LNCaP clone FGC (cell line): ENCODE results near the gene ZNF423.

Source experiments
- DNase-seq: peaks from one replicate; pipeline ENCODE4 v3.0.0-alpha.2; 2011; ENCODE audit warnings: low read depth
- H3K4me3 ChIP-seq: 2 replicates; pipeline ENCODE4 v1.5.1; 2011; ENCODE audit warnings: mild to moderate bottlenecking, low read depth, low read length, control low read depth
- TF ChIP-seq, protein P1 (sequence below): IDR thresholded peaks from 2 replicates; pipeline ENCODE4 v1.5.1; 2012; ENCODE audit warnings: mild to moderate bottlenecking; ENCODE audit not compliant: control insufficient read depth, insufficient read depth; ENCODE audit errors: extremely low read depth

The ZNF423 gene

DNA sequence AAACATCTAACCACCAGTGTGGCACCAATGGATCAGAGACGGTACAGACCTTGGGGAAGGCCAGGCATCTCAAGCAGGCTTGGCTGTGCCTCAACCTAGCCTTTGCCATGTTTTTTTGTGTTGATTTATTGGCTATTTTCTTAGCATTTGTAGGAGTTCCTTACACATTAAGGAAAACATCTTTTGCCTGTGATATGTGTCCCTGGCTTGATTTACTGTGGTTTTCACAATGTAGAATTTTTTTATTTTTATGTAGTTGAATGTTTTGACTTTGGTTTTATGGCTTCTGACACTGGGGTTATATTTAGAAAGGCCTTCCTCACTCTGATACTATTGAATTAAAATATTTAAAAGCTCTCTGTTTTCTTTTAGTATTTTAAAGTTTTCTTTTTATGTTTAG, 132.6 kb downstream of the ZNF423 start:
- DNase-seq: no peak
- H3K4me3 ChIP-seq: no peak overlapping the region
- TF ChIP-seq, protein P1, sequence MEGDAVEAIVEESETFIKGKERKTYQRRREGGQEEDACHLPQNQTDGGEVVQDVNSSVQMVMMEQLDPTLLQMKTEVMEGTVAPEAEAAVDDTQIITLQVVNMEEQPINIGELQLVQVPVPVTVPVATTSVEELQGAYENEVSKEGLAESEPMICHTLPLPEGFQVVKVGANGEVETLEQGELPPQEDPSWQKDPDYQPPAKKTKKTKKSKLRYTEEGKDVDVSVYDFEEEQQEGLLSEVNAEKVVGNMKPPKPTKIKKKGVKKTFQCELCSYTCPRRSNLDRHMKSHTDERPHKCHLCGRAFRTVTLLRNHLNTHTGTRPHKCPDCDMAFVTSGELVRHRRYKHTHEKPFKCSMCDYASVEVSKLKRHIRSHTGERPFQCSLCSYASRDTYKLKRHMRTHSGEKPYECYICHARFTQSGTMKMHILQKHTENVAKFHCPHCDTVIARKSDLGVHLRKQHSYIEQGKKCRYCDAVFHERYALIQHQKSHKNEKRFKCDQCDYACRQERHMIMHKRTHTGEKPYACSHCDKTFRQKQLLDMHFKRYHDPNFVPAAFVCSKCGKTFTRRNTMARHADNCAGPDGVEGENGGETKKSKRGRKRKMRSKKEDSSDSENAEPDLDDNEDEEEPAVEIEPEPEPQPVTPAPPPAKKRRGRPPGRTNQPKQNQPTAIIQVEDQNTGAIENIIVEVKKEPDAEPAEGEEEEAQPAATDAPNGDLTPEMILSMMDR: no peak

DNA sequence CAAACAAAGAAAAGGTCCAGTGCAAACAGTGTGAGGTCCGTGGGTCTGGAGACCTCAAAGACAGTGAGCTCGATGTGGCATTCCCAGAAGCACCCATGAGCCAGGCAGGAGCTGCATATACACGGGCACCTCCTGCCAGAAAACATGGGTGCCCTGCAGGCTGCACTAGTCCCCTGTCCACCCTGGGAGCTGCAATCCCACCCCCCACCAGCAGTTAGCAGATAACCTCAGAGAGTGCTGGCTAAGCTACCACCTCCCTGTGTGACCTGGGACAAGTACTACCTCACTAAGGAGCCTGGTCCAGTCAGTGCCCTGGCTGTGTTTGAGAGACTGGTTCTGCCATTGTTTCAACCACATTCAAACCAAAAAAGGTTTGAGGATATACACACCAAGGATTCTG, 135.7 kb downstream of the ZNF423 start:
- no peak for DNase-seq
- no peak overlapping the region for H3K4me3 ChIP-seq
- TF ChIP-seq, protein P1: no peak

- no peak overlapping the region for H3K4me3 ChIP-seq
- TF ChIP-seq, protein P1: no peak
- DNase-seq: peak; percentile 18
Observed at GRCh38 chr16:49717689-49718088, 138.2 kb downstream of the ZNF423 start.

- TF ChIP-seq, protein P1: no peak
- no peak for DNase-seq
- H3K4me3 ChIP-seq: no peak overlapping the region
Observed at GRCh38 chr16:49716339-49716934, 139.5 kb downstream of the ZNF423 start.

DNA sequence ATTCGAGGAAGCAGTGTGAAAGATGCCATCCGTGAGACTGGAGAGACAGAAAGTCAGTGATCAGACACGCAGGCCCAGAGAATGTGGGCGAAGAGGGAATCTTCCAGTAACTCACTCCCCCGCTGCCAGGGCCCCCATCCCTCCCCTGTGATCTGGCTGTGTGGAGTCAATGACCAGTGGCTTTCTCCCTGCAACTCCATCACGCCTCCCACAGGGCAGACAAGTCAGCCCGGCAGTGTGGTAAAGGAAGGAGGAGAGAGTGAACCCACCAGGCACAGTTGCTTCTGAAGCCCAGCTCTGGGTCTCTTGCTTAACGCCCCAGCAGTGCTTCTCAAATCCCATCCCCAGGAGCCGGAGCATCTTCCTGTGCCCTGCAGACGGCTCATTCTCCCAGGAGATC, 142.1 kb downstream of the ZNF423 start:
- H3K4me3 ChIP-seq: no peak overlapping the region
- TF ChIP-seq, protein P1: no peak
- DNase-seq: no peak

GRCh38 chr16:49712542-49712941, 143.4 kb downstream of the ZNF423 start:
- DNase-seq: no peak
- no peak overlapping the region for H3K4me3 ChIP-seq
- TF ChIP-seq, protein P1: no peak

- TF ChIP-seq, protein P1: no peak
- H3K4me3 ChIP-seq: no peak overlapping the region
- no peak for DNase-seq
Observed at GRCh38 chr16:49712106-49712505, 143.8 kb downstream of the ZNF423 start.
